GM18502 (cell line): ENCODE results near the gene MANEAL.
A peak's percentile ranks its signal among the peaks of the same experiment; 100 is the strongest.
"Not testable (repeated sequence)": the region's sequence is repeated elsewhere in the genome, so short reads cannot be mapped to it uniquely, and the experiment has no call there.

Source experiments
- ATAC-seq: cut with Tn5 transposase; IDR thresholded peaks from one replicate; pipeline ENCODE4 v1.9.1; 2021; ENCODE audit warnings: mild to moderate bottlenecking; ENCODE audit not compliant: unreplicated experiment, poor library complexity

Gene MANEAL, protein sequence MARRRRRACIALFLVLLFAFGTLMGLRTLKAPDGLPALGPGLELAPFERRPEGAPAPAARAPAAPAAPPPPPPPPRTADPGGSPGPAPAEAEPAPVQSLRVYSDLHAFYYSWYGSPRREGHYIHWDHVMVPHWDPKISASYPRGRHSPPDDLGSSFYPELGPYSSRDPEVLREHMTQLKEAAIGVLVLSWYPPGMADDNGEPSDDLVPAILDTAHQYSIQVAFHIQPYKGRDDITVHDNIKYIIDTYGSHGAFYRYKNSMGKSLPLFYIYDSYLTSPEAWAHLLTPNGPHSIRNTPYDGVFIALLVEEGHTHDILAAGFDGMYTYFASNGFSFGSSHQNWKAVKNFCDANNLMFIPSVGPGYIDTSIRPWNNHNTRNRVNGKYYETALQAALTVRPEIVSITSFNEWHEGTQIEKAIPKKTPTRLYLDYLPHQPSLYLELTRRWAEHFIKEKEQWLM

DNA sequence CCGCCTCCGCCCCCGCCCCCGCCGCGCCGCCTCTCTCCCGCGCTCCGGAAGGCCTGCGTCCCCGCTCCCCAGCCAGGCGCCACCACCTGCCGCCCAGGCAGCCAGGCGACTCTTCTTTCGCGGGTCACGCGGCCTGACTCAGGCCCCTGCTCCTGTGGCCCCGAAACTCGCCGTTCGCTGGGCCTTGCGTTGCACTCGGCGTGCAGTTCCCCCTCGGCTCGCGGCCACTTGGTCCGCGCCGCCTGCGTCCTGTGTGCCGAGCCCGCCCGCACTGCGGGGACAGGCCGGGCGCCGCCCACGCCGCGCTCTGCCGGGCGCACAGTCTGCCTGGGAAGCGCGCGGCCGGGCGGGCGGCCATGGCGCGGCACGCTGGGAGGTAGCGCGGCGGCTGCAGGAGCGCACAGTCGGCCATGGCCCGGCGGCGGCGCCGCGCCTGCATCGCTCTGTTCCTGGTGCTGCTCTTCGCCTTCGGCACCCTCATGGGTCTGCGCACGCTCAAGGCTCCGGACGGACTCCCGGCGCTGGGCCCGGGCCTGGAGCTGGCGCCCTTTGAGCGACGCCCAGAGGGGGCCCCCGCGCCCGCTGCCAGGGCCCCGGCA, at the start of gene MANEAL:
MANEAL (plus strand) TSS at position 75 of the 599 bp plus-strand sequence; CDS start at position 411, 336 bp downstream.
- ATAC-seq = peak; percentile 73

DNA sequence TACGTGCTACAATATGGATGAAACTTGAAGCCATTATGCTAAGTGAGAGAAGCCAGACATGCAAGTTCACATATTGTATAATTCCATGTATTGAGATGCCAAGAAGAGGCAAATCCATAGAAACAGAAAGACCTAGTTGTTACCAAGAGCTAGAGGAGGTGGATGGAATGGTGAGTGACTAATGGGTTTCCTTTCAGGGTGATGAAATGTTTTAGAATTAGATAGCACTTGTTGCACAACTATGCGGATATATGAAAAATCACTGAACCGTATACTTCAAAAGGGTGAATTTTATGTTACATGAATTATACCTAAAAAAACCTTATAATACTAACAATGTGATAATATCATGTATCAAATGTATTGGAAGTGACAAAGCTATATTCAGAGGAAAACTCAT, 46.8 kb upstream of the MANEAL start:
- no peak for ATAC-seq

GRCh38 chr1:37748565-37748964, 45.1 kb upstream of the MANEAL start:
- ATAC-seq = no peak

- ATAC-seq = no peak
These were observed 41.4 kb upstream of the MANEAL start for GRCh38 chr1:37752213-37752582.

DNA sequence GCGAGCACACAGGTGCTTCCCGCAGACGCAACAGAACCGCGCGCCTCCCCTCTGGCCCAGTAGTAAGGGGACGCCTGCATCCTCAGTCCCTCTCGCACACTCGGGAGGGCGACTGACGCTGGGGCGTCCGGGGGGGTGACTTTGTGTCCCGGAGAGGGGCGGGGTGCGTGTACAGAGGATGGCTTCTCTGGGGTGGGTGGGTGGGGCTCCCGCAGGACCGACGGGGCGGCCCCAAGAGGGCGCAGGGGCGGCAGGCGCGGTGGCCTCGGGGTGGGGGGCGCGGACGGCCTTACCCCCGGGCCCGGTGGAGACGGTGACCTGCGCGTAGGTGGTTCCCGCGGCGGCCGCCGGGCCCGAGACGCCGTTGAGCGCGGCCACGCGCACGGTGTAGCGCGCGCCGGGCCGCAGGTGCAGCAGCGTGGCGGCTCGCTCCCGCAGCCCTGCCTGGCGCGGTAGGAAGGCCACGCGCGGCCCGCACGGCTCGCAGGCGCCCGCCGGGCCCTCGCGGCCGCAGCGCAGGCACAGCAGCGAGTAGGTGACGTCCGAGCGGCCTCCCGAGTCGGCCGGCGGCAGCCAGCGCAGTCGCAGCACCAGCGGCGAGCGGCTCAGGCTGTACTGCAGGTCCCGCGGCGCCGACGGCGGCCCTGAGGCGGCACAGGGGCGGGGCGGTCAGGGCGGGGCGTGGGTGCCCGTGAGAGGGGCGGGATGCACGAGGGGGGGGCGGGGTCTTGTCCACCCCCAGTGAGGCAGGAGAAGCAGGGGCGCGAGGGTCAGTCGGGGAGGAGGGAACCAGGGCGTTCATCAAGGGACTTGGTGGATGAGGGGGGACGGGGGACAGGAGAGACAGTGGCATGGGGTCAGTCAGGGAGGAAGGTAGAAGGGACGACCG, 40.8 kb upstream of the MANEAL start:
- no peak for ATAC-seq

DNA sequence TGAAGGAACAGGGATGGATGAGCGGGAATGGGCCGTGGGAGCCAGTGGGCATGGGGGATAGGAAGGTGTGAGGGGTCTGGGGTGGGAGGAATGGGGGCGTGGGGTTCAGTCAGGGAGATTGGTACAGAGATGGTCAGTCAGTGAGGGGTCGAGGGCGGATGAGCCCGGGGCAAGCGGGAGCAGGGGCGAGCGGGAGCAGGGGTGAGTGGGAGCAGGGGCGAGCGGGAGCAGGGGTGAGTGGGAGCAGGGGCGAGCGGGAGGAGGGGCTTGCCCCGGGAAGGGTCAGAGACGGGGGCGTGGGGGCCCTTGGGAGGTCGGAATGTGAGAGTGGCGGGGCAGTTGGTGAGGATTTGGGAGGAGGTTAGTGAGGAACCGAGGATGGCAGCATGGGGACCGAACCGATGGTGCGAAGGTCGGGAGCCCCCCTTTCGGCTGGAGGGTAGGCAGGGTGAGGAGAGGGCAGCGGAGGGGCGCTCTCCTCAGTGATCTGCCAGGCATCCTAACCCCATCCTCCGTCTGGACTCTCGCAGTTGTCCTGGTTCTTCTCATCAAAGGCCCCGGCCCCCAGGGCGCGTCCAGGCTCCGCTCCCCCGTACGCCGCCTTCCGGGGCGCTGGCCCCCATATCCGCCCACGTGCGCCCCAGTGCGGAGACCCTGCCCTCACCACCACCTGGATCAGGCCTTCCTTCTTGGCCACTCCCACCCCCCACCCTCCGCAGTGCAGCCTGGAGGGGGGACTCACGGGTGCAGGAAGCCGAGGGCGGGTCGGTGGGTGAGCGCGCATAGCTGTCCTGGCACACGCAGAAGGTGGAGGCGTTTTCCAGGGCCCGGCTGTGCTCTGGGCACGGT, 40.0 kb upstream of the MANEAL start:
- no peak for ATAC-seq

DNA sequence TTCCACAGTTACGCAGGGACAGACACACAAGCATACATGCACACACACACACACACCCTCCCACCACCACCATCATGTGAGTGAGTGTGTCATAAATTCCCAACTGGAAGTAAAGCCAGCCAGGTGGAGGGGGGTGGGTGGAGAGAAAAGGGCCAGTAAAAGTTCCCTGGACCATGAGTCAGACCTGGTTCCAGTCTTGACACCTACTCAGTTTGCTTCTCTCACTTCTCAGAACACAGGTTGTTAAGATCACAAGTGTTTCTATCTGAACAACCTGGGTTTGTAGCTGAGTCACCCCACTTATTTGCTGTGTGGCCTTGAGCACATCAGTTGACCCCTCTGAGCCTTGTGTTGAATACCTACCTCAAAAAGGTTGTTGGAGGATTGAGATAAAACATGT, 38.4 kb upstream of the MANEAL start:
- ATAC-seq = no peak

GRCh38 chr1:37755951-37756560, 37.6 kb upstream of the MANEAL start:
- ATAC-seq = no peak

DNA sequence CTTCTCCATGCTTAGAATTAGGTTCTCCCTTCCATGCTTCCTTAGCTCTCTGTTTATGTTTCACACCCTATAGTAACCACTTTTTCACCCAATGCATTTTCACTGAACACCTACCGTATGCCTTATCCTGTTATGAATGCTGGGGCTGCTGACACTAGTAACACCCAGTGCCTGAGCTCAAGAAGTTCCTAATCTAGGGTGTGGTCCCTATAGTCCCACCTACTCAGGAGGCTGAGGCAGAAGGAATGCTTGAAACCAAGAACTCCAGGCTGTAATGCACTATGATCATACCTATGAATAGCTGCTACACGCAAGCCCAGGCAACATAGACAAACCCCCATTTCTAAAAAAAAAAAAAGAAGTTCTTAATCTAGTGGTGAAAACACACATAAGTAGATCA, 34.2 kb upstream of the MANEAL start:
- ATAC-seq = no peak

- ATAC-seq = no peak
These were observed 32.1 kb upstream of the MANEAL start for GRCh38 chr1:37761416-37762095.

GRCh38 chr1:37762516-37762915, 31.1 kb upstream of the MANEAL start:
- no peak for ATAC-seq

GRCh38 chr1:37763791-37764413, 29.7 kb upstream of the MANEAL start:
- ATAC-seq = no peak

DNA sequence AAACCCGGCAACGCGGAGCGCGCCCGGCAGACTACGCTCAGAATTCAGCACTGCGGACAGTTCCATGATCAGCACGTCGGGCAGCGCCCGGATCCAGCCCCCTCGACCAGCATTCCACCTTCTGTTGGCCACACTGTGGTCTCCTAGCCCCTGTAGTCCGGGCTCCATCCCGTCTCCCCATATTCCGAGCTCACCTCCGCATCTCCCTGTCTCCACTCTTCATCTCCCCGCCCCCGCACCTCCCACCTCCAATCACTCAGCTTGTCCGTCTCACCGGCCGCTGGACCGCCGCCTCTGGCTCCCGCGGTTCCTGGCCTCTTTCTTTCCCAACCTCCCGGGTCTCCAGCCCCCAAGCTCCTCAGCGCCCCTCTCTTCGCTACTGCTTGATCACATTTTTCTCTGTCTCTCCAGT, 29.2 kb upstream of the MANEAL start:
- ATAC-seq = no peak

DNA sequence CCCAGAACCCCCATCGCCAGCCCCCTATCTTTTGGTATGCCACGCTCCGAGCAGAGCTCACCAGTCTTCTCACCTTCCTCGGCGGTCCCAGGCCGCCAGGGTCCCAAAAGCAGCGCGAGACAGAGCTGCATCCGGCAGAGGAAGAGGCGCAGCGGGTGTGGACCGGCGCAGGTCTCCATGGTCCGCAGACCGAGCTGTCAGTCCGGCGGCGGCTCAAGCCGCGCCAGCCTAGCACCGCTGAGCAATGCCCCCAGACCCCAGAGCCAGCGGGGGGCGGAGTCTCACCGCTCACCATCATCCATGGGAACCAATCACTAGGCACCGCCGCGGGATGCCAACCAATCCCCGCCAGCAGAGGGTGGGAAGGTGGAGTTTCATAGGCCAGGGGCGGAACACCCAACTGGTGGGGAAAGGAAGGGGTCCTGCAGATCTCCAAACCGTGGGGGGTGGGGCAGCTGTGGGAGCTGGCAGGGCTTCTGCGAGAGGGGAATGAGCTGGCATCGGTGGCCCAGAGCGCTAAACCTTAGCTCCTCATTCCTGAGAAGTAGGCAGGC, 28.7 kb upstream of the MANEAL start, which contains the start of gene EPHA10:
EPHA10 (minus strand) TSS at position 233 of the 554 bp plus-strand sequence; CDS start at position 179, 54 bp downstream.
- ATAC-seq = no peak

- ATAC-seq = no peak
These were observed 27.6 kb upstream of the MANEAL start for GRCh38 chr1:37765916-37766664.

GRCh38 chr1:37767488-37767887, 26.2 kb upstream of the MANEAL start:
- no peak for ATAC-seq

DNA sequence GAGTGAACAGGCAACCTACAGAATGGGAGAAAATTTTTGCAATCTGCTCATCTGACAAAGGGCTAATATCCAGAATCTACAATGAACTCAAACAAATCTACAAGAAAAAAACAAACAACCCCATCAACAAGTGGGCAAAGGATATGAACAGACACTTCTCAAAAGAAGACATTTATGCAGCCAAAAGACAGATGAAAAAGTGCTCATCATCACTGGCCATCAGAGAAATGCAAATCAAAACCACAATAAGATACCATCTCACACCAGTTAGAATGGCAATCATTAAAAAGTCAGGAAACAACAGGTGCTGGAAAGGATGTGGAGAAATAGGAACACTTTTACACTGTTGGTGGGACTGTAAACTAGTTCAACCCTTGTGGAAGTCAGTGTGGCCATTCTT, 22.2 kb upstream of the MANEAL start:
- ATAC-seq = not testable (repeated sequence)
